ENCODE results near the gene NMT2.

DNA sequence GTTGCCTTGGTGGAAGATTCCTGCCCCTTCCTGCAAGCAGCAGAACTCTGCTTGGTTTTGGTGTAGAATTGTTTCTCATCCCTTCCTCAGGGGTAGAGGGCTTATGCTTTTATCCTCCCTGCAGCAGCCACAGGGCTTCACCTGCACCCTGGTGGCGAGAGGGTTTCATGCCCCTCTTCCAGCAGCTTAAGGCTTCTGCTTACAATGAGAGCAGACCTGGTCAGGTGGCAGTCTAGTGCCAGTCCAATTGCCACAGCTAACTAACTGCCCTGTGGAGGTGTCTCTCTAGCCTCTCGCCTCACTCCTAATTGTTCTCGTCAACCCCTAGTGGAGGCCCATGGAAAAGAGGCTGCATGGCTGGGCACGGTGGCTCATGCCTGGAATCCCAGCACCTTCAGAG is 99.3 kb downstream of the NMT2 start:
- TF ChIP-seq, protein P1, sequence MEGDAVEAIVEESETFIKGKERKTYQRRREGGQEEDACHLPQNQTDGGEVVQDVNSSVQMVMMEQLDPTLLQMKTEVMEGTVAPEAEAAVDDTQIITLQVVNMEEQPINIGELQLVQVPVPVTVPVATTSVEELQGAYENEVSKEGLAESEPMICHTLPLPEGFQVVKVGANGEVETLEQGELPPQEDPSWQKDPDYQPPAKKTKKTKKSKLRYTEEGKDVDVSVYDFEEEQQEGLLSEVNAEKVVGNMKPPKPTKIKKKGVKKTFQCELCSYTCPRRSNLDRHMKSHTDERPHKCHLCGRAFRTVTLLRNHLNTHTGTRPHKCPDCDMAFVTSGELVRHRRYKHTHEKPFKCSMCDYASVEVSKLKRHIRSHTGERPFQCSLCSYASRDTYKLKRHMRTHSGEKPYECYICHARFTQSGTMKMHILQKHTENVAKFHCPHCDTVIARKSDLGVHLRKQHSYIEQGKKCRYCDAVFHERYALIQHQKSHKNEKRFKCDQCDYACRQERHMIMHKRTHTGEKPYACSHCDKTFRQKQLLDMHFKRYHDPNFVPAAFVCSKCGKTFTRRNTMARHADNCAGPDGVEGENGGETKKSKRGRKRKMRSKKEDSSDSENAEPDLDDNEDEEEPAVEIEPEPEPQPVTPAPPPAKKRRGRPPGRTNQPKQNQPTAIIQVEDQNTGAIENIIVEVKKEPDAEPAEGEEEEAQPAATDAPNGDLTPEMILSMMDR (conservative IDR thresholded peaks at IDR 0.05 in 1 of 2, IDR thresholded peaks at IDR 0.05 in 1 of 2; ENCODE audit: extremely low read depth in 1 of 2, insufficient read depth in 1 of 2, low read depth in 1 of 2, low read length in 2 of 2) = no peak
- no peak for TF ChIP-seq EZH2 (IDR thresholded peaks at IDR 0.05; ENCODE audit: borderline replicate concordance, low read length)
